GM19240 (cell line): ENCODE results near the gene ZNF433.
A peak's percentile ranks its signal among the peaks of the same experiment; 100 is the strongest.
"Not testable (repeated sequence)": the region's sequence is repeated elsewhere in the genome, so short reads cannot be mapped to it uniquely, and the experiment has no call there.

Experiments used
- DNase-seq: peaks from one replicate; pipeline ENCODE4 v3.0.0; 2011; ENCODE audit warnings: low spot score; ENCODE audit not compliant: insufficient read length

The ZNF433 gene

GRCh38 chr19:12035220-12036172, at the start of gene ZNF433:
Gene ZNF433, minus strand, starts transcription at chr19:12035679. Its CDS starts 140 bp downstream, at chr19:12035539.
- DNase-seq = peak; percentile 71

GRCh38 chr19:12083336-12083735, 47.9 kb upstream of the ZNF433 start:
- DNase-seq = not testable (repeated sequence)

- DNase-seq = no peak
Measured at GRCh38 chr19:12077375-12077774, 41.9 kb upstream of the ZNF433 start.

GRCh38 chr19:12076331-12076730, 40.9 kb upstream of the ZNF433 start:
- not testable (repeated sequence) for DNase-seq

- DNase-seq = no peak
Measured at GRCh38 chr19:12075538-12076139, 40.2 kb upstream of the ZNF433 start.

GRCh38 chr19:12064590-12065538, 29.4 kb upstream of the ZNF433 start, which contains the start of gene ZNF844:
Gene ZNF844, plus strand, starts transcription at chr19:12064731. Its CDS starts 143 bp downstream, at chr19:12064874.
- peak; percentile 50 for DNase-seq

- DNase-seq = no peak
Measured at GRCh38 chr19:12055784-12056183, 20.3 kb upstream of the ZNF433 start.

GRCh38 chr19:12052497-12053169, 17.2 kb upstream of the ZNF433 start, which contains the start of gene ZNF878:
Gene ZNF878, minus strand, starts transcription at chr19:12052961. Its CDS starts 160 bp downstream, at chr19:12052801.
- peak; percentile 58 for DNase-seq

- no peak for DNase-seq
Measured at GRCh38 chr19:12052091-12052496, 16.6 kb upstream of the ZNF433 start.

GRCh38 chr19:12047868-12048267, 12.4 kb upstream of the ZNF433 start:
- no peak for DNase-seq

- no peak for DNase-seq
Measured at GRCh38 chr19:12043752-12044422, 8.4 kb upstream of the ZNF433 start.

- no peak for DNase-seq
Measured at GRCh38 chr19:12042893-12043292, 7.4 kb upstream of the ZNF433 start.

- no peak for DNase-seq
Measured at GRCh38 chr19:12034620-12035019, 859 bp downstream of the ZNF433 start.

GRCh38 chr19:12034198-12034597, 1.3 kb downstream of the ZNF433 start:
- DNase-seq = no peak

GRCh38 chr19:12015753-12016116, 19.7 kb downstream of the ZNF433 start:
- DNase-seq = no peak

GRCh38 chr19:12015015-12015752, 20.3 kb downstream of the ZNF433 start:
- no peak for DNase-seq

GRCh38 chr19:12000152-12000981, 35.1 kb downstream of the ZNF433 start:
- no peak for DNase-seq

- no peak for DNase-seq
Measured at GRCh38 chr19:11995174-11995573, 40.3 kb downstream of the ZNF433 start.
